ENCODE results near the gene GNG12. TPM values are rescaled to one million over a fixed set of nuclear protein-coding genes. Genes with fewer than 3 reads are reported as not detected.

The GNG12 gene
- total RNA-seq, 2 experiments from 2014 or later: not detected

- DNase-seq: no peak
- ChIA-PET CTCF (interaction anchor here (1.0 to 2.1 kb wide), 5 partner anchors 19 to 209 kb away, joined by 3 to 10 read pairs (median 3); no protein-coding TSS in a partner anchor), POLR2A (no interaction called here)
- Mint-ChIP-seq H3K9me3 (no peaks in the 10 kb centered on the region), H3K4me1 (ENCODE audit: low read depth) (peaks cover 6% of the 10 kb centered on the region), H3K4me3 (no peak overlapping the region), H3K36me3 (ENCODE audit: low read depth) (no peaks in the 10 kb centered on the region), H3K27ac (no peak overlapping the region), H3K27me3 (no peaks in the 10 kb centered on the region)
- TF ChIP-seq CTCF (IDR thresholded peaks at IDR 0.05): no peak
- intact Hi-C loops (cut with micrococcal nuclease): no loop called here
- ATAC-seq: no peak
Measured at GRCh38 chr1:67741121-67741520, 92.1 kb downstream of the GNG12 start.

- Mint-ChIP-seq H3K27ac (no peak overlapping the region), H3K4me3 (no peak overlapping the region), H3K9me3 (no peaks in the 10 kb centered on the region), H3K27me3 (no peaks in the 10 kb centered on the region), H3K36me3 (ENCODE audit: low read depth) (no peaks in the 10 kb centered on the region), H3K4me1 (ENCODE audit: low read depth) (peaks cover 12% of the 10 kb centered on the region)
- no peak for TF ChIP-seq CTCF (IDR thresholded peaks at IDR 0.05)
- ATAC-seq (no peak), DNase-seq (no peak)
- ChIA-PET CTCF (interaction anchor here (1.2 to 1.8 kb wide), 3 partner anchors 19 to 208 kb away, joined by 3 to 10 read pairs (median 3); no protein-coding TSS in a partner anchor), POLR2A (no interaction called here)
- intact Hi-C loops (cut with micrococcal nuclease): no loop called here
Measured at GRCh38 chr1:67740543-67740942, 92.7 kb downstream of the GNG12 start.

GRCh38 chr1:67739361-67739760 is 93.9 kb downstream of the GNG12 start:
- H3K27ac Mint-ChIP-seq: no peak overlapping the region
- ChIA-PET CTCF (interaction anchor here (1.3 to 1.8 kb wide), 2 partner anchors 22 to 178 kb away, joined by 5 to 6 read pairs; no protein-coding TSS in a partner anchor), POLR2A (no interaction called here)
- no peaks in the 10 kb centered on the region for H3K9me3 Mint-ChIP-seq
- DNase-seq: no peak
- ATAC-seq: no peak
- H3K4me1 Mint-ChIP-seq (ENCODE audit: low read depth): peaks cover 15% of the 10 kb centered on the region
- no peaks in the 10 kb centered on the region for H3K27me3 Mint-ChIP-seq
- H3K36me3 Mint-ChIP-seq (ENCODE audit: low read depth): no peaks in the 10 kb centered on the region
- H3K4me3 Mint-ChIP-seq: no peak overlapping the region
- intact Hi-C loops (cut with micrococcal nuclease): loop anchor here (5.0 kb wide), 1 partner anchor 52 kb away; the partner anchor contains the start of gene GADD45A
- no peak for TF ChIP-seq CTCF (IDR thresholded peaks at IDR 0.05)

- no peak for TF ChIP-seq CTCF (IDR thresholded peaks at IDR 0.05)
- H3K27me3 Mint-ChIP-seq: no peaks in the 10 kb centered on the region
- H3K36me3 Mint-ChIP-seq (ENCODE audit: low read depth): no peaks in the 10 kb centered on the region
- H3K4me3 Mint-ChIP-seq: no peak overlapping the region
- no peak for DNase-seq
- H3K27ac Mint-ChIP-seq: no peak overlapping the region
- no peak for ATAC-seq
- ChIA-PET POLR2A (no interaction called here), CTCF (interaction anchor here (1.4 to 3.7 kb wide), 3 partner anchors 10 to 177 kb away, joined by 5 to 22 read pairs (median 6); no protein-coding TSS in a partner anchor)
- peaks cover 21% of the 10 kb centered on the region for H3K4me1 Mint-ChIP-seq (ENCODE audit: low read depth)
- no peaks in the 10 kb centered on the region for H3K9me3 Mint-ChIP-seq
- intact Hi-C loops (cut with micrococcal nuclease): loop anchor here (5.0 kb wide), 1 partner anchor 51 kb away; the partner anchor contains the start of gene GADD45A
Measured at GRCh38 chr1:67738401-67738800, 94.9 kb downstream of the GNG12 start.

- no peak for TF ChIP-seq CTCF (IDR thresholded peaks at IDR 0.05)
- intact Hi-C loops (cut with micrococcal nuclease): loop anchor here (5.0 kb wide), 1 partner anchor 51 kb away; the partner anchor contains the start of gene GADD45A
- Mint-ChIP-seq H3K9me3 (no peaks in the 10 kb centered on the region), H3K36me3 (ENCODE audit: low read depth) (no peaks in the 10 kb centered on the region), H3K4me3 (no peak overlapping the region), H3K27me3 (no peaks in the 10 kb centered on the region), H3K27ac (no peak overlapping the region), H3K4me1 (ENCODE audit: low read depth) (peaks cover 21% of the 10 kb centered on the region)
- CTCF ChIA-PET: interaction anchor here (0.8 to 3.7 kb wide), 7 partner anchors 9 to 177 kb away, joined by 3 to 22 read pairs (median 4); no protein-coding TSS in a partner anchor
- POLR2A ChIA-PET: no interaction called here
- ATAC-seq (no peak), DNase-seq (no peak)
Measured at GRCh38 chr1:67737875-67738274, 95.4 kb downstream of the GNG12 start.
